Ectodermal cell (in vitro differentiated cells): ENCODE data around the gene SNX6.
"Not testable (repeated sequence)": the region's sequence is repeated elsewhere in the genome, so short reads cannot be mapped to it uniquely, and the experiment has no call there.

ENCODE experiments used
- H3K27ac ChIP-seq: 2 replicates; pipeline ENCODE4 v1.7.0; 2013; ENCODE audit warnings: mild to moderate bottlenecking, low read depth, low read length; ENCODE audit not compliant: insufficient read depth, poor library complexity, severe bottlenecking
- H3K27me3 ChIP-seq: 2 replicates; pipeline ENCODE4 v1.7.0; 2013; ENCODE audit warnings: mild to moderate bottlenecking, low read length; ENCODE audit not compliant: insufficient read depth, control insufficient read depth, poor library complexity, severe bottlenecking
- H3K36me3 ChIP-seq: one replicate; pipeline ENCODE4 v1.7.0; 2013; ENCODE audit warnings: low read length; ENCODE audit not compliant: control insufficient read depth, insufficient read depth
- H3K4me1 ChIP-seq: one replicate; pipeline ENCODE4 v1.7.0; 2013; ENCODE audit warnings: low read length; ENCODE audit not compliant: control insufficient read depth, insufficient read depth
- H3K4me3 ChIP-seq: 2 replicates; pipeline ENCODE4 v1.7.0; 2013; ENCODE audit warnings: low read depth, low read length, control low read depth; ENCODE audit not compliant: insufficient read depth
- H3K9me3 ChIP-seq: 2 replicates; pipeline ENCODE4 v1.7.0; 2013; ENCODE audit warnings: mild to moderate bottlenecking, low read length, moderate library complexity; ENCODE audit not compliant: control insufficient read depth
- WGBS, 2 experiments: methylation state at CpG; one replicate each; pipeline ENCODE4 v1.1.7; 2013; ENCODE audit warnings: missing lambda C conversion rate in 2 of 2; 5-methylcytosine and 5-hydroxymethylcytosine counted together

The SNX6 gene

GRCh38 chr14:34580381-34580780 is 49.6 kb downstream of the SNX6 start:
- Histone ChIP-seq H3K9me3 (no peaks in the 10 kb centered on the region), H3K36me3 (peaks cover 13% of the 10 kb centered on the region), H3K4me3 (no peak overlapping the region), H3K27ac (no peak overlapping the region), H3K4me1 (no peaks in the 10 kb centered on the region), H3K27me3 (no peaks in the 10 kb centered on the region)
- 94 to 96% methylated on average over 4 to 5 of the region's 5 CpGs for WGBS, 2 experiments

- Histone ChIP-seq H3K4me1 (no peaks in the 10 kb centered on the region), H3K36me3 (peaks cover 12% of the 10 kb centered on the region), H3K27me3 (no peaks in the 10 kb centered on the region), H3K4me3 (no peak overlapping the region), H3K9me3 (no peaks in the 10 kb centered on the region), H3K27ac (no peak overlapping the region)
- 90 to 95% methylated on average over 3 of the region's 3 CpGs for WGBS, 2 experiments
Observed at GRCh38 chr14:34571771-34572170, 58.2 kb downstream of the SNX6 start.

GRCh38 chr14:34569750-34570149 is 60.2 kb downstream of the SNX6 start:
- WGBS, 2 experiments: 87 to 93% methylated on average over 4 of the region's 4 CpGs
- Histone ChIP-seq H3K4me1 (no peaks in the 10 kb centered on the region), H3K36me3 (peaks cover 14% of the 10 kb centered on the region)

GRCh38 chr14:34568803-34569202 is 61.1 kb downstream of the SNX6 start:
- no peaks in the 10 kb centered on the region for H3K4me1 ChIP-seq
- no peak overlapping the region for H3K4me3 ChIP-seq
- peaks cover 15% of the 10 kb centered on the region for H3K36me3 ChIP-seq
- H3K9me3 ChIP-seq: no peaks in the 10 kb centered on the region
- no peak overlapping the region for H3K27ac ChIP-seq
- H3K27me3 ChIP-seq: no peaks in the 10 kb centered on the region
- WGBS, 2 experiments: 95% methylated on average over 13 of the region's 13 CpGs

More at GRCh38 chr14:34569750-34570149, 60.2 kb downstream of the SNX6 start:
- Histone ChIP-seq H3K4me3 (no peak overlapping the region), H3K27ac (no peak overlapping the region), H3K27me3 (no peaks in the 10 kb centered on the region), H3K9me3 (no peaks in the 10 kb centered on the region)

- no peak overlapping the region for H3K4me3 ChIP-seq
- WGBS, 2 experiments: 87 to 92% methylated on average over 8 of the region's 8 CpGs
- H3K27ac ChIP-seq: no peak overlapping the region
- H3K36me3 ChIP-seq: peaks cover 10% of the 10 kb centered on the region
- H3K4me1 ChIP-seq: no peaks in the 10 kb centered on the region
- H3K27me3 ChIP-seq: no peaks in the 10 kb centered on the region
- H3K9me3 ChIP-seq: no peaks in the 10 kb centered on the region
Observed at GRCh38 chr14:34562776-34563150, 67.2 kb downstream of the SNX6 start.

- not testable (repeated sequence) for H3K9me3 ChIP-seq, H3K27me3 ChIP-seq, H3K36me3 ChIP-seq, H3K4me1 ChIP-seq, H3K4me3 ChIP-seq, H3K27ac ChIP-seq
- 95 to 100% methylated on average over 3 to 6 of the region's 8 CpGs for WGBS, 2 experiments
Observed at GRCh38 chr14:34562037-34562775, 67.7 kb downstream of the SNX6 start.

GRCh38 chr14:34556498-34556829 is 73.5 kb downstream of the SNX6 start:
- H3K4me3 ChIP-seq, H3K9me3 ChIP-seq, H3K27ac ChIP-seq, H3K36me3 ChIP-seq, H3K4me1 ChIP-seq, H3K27me3 ChIP-seq: not testable (repeated sequence)
- no CpG with 5 or more reads among the region's 35 CpGs for WGBS, 2 experiments

- WGBS, 2 experiments: no CpG with 5 or more reads among the region's 49 CpGs
- H3K9me3 ChIP-seq, H3K27ac ChIP-seq, H3K27me3 ChIP-seq, H3K4me1 ChIP-seq, H3K4me3 ChIP-seq, H3K36me3 ChIP-seq: not testable (repeated sequence)
Observed at GRCh38 chr14:34555583-34556497, 74.1 kb downstream of the SNX6 start.

- 82 to 92% methylated on average over 9 of the region's 9 CpGs for WGBS, 2 experiments
- Histone ChIP-seq H3K4me1 (peaks cover 3% of the 10 kb centered on the region), H3K36me3 (no peaks in the 10 kb centered on the region), H3K9me3 (no peaks in the 10 kb centered on the region), H3K27me3 (no peaks in the 10 kb centered on the region), H3K27ac (peak overlapping the region; percentile 42), H3K4me3 (no peak overlapping the region)
Observed at GRCh38 chr14:34554540-34555250, 75.3 kb downstream of the SNX6 start.
